TTC549 (cell line): ENCODE data around the gene SLC25A21.

Experiments
- FAIRE-seq: peaks from 2 replicates; lab custom pipeline; 2012; peaks lifted over from hg19 to GRCh38; lab: Jason Lieb, UNC

SLC25A21 gene

GRCh38 chr14:37045340-37046061, 126.9 kb downstream of the SLC25A21 start:
- no peak for FAIRE-seq

GRCh38 chr14:37037636-37038387, 134.6 kb downstream of the SLC25A21 start:
- FAIRE-seq = no peak

GRCh38 chr14:37036669-37037341, 135.6 kb downstream of the SLC25A21 start:
- no peak for FAIRE-seq

- no peak for FAIRE-seq
These were observed 137.0 kb downstream of the SLC25A21 start for GRCh38 chr14:37035401-37035800.

GRCh38 chr14:37034410-37035285, 137.8 kb downstream of the SLC25A21 start:
- FAIRE-seq = no peak

GRCh38 chr14:37032863-37033262, 139.5 kb downstream of the SLC25A21 start:
- FAIRE-seq = no peak

GRCh38 chr14:37027188-37027824, 145.1 kb downstream of the SLC25A21 start:
- FAIRE-seq = no peak

- no peak for FAIRE-seq
These were observed 148.4 kb downstream of the SLC25A21 start for GRCh38 chr14:37023875-37024565.

- no peak for FAIRE-seq
These were observed 151.0 kb downstream of the SLC25A21 start for GRCh38 chr14:37021390-37021789.

- FAIRE-seq = no peak
These were observed 152.9 kb downstream of the SLC25A21 start for GRCh38 chr14:37019488-37019887.

GRCh38 chr14:37018571-37019240, 153.7 kb downstream of the SLC25A21 start:
- FAIRE-seq = no peak

- FAIRE-seq = no peak
These were observed 159.3 kb downstream of the SLC25A21 start for GRCh38 chr14:37013078-37013477.

- FAIRE-seq = no peak
These were observed 173.7 kb downstream of the SLC25A21 start for GRCh38 chr14:36998686-36999085.

- FAIRE-seq = no peak
These were observed 174.6 kb downstream of the SLC25A21 start for GRCh38 chr14:36997843-36998242.

GRCh38 chr14:36996857-36997590, 175.4 kb downstream of the SLC25A21 start:
- no peak for FAIRE-seq

GRCh38 chr14:36996133-36996856, 176.1 kb downstream of the SLC25A21 start:
- no peak for FAIRE-seq

GRCh38 chr14:36989806-36990205, 182.6 kb downstream of the SLC25A21 start:
- no peak for FAIRE-seq

GRCh38 chr14:36988989-36989388, 183.4 kb downstream of the SLC25A21 start:
- FAIRE-seq = no peak

GRCh38 chr14:36988568-36988967, 183.8 kb downstream of the SLC25A21 start:
- FAIRE-seq = no peak
